Lower lobe of right lung (tissue), 2 donors: Measurements from ENCODE around the gene GPR160. TPM values are rescaled to one million over a fixed set of nuclear protein-coding genes. Genes with fewer than 3 reads are reported as not detected.

Experiments
- ATAC-seq, 2 donors: fragments of 200-7000 bp; cut with Tn5 transposase; one replicate each; pipeline ENCODE4 v1.9.1; 2020 to 2022; ENCODE audit warnings: mild to moderate bottlenecking in 2 of 2, moderate library complexity in 2 of 2
- DNase-seq: peaks from one replicate; pipeline ENCODE4 v3.0.0-alpha.2; 2020
- H3K27ac ChIP-seq: fragments of 200-600 bp; one replicate; pipeline ENCODE4 v1.8.0; 2022
- H3K27me3 ChIP-seq: fragments of 200-600 bp; one replicate; pipeline ENCODE4 v1.8.0; 2022; ENCODE audit warnings: low read depth
- H3K36me3 ChIP-seq: fragments of 200-600 bp; one replicate; pipeline ENCODE4 v1.8.0; 2022; ENCODE audit warnings: mild to moderate bottlenecking
- H3K4me1 ChIP-seq: fragments of 200-600 bp; one replicate; pipeline ENCODE4 v1.8.0; 2022
- H3K4me3 ChIP-seq: fragments of 200-600 bp; one replicate; pipeline ENCODE4 v1.8.0; 2022; ENCODE audit warnings: mild to moderate bottlenecking
- H3K9me3 ChIP-seq: fragments of 200-600 bp; one replicate; pipeline ENCODE4 v1.8.0; 2022
- intact Hi-C: fragments of 100-400 bp; cut with DNase I; formaldehyde crosslinking; loops from one replicate; pipeline ENCODE4 v1.11.0; 2022
- total RNA-seq: library from RNA; stranded (reverse); fragmentation: NEBNext Ultra II Directional; extraction: Animal tissue kit (Norgen Biotek cat#: 25700); gene quantifications from one replicate; pipeline ENCODE4 v1.2.1, GENCODE V29; 2021
- TF ChIP-seq, protein P1 (sequence below): fragments of 200-600 bp; IDR thresholded peaks from one replicate; pipeline ENCODE4 v1.8.0; 2022; ENCODE audit warnings: antibody characterized with exemption, mild to moderate bottlenecking
- donor health status: DM: no; HTN: yes; CAD: no; lungs with severe emphysema.

The GPR160 gene
- total RNA-seq, 1 donor from 2014 or later, result 24.4 TPM

DNA sequence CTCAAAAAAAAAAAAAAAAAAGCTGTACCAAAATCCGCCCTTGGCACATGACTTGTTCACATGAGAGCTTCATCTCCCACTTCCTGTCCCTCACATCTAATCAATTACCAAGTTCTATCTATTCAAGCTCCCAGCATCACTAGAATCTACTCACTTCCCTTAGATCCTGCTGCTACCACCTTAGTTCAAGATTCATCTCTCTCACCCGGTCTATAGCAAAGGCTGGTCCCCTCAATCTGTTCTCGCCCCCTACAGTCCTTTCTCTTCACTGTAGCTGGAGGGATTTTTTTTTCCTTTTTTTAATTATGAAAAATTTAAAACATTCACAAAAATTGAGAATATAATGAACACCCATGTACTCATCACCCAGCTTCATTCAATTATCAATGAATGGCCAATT is 16.7 kb upstream of the GPR160 start:
- TF ChIP-seq, protein P1, sequence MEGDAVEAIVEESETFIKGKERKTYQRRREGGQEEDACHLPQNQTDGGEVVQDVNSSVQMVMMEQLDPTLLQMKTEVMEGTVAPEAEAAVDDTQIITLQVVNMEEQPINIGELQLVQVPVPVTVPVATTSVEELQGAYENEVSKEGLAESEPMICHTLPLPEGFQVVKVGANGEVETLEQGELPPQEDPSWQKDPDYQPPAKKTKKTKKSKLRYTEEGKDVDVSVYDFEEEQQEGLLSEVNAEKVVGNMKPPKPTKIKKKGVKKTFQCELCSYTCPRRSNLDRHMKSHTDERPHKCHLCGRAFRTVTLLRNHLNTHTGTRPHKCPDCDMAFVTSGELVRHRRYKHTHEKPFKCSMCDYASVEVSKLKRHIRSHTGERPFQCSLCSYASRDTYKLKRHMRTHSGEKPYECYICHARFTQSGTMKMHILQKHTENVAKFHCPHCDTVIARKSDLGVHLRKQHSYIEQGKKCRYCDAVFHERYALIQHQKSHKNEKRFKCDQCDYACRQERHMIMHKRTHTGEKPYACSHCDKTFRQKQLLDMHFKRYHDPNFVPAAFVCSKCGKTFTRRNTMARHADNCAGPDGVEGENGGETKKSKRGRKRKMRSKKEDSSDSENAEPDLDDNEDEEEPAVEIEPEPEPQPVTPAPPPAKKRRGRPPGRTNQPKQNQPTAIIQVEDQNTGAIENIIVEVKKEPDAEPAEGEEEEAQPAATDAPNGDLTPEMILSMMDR, result no peak
- DNase-seq (no peak), ATAC-seq (no peak)
- Histone ChIP-seq H3K36me3 (no peaks in the 10 kb centered on the region), H3K9me3 (no peaks in the 10 kb centered on the region), H3K27me3 (no peaks in the 10 kb centered on the region), H3K27ac (no peak overlapping the region), H3K4me3 (no peak overlapping the region), H3K4me1 (no peaks in the 10 kb centered on the region)
- intact Hi-C loops, result no loop called here

DNA sequence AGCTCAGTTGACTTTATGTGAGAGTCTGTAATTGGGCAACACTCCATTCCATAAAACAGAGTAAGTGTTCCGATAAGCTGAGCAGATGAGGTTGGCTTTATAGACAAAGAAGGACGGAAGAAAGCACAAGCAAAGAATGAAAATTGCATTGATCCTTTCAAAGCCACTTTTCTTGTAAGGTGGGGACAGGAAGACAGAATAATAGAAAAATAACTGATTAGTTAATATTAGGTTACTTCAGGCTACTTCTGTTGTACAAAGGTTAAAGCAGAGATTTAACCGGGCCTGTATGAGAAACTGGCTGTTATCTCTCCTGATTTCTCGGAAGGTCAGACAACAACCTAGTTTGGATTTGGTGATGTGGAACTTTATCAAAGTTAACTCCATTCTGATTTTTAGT is 15.5 kb upstream of the GPR160 start:
- TF ChIP-seq, protein P1, result no peak
- intact Hi-C loops, result no loop called here

DNA sequence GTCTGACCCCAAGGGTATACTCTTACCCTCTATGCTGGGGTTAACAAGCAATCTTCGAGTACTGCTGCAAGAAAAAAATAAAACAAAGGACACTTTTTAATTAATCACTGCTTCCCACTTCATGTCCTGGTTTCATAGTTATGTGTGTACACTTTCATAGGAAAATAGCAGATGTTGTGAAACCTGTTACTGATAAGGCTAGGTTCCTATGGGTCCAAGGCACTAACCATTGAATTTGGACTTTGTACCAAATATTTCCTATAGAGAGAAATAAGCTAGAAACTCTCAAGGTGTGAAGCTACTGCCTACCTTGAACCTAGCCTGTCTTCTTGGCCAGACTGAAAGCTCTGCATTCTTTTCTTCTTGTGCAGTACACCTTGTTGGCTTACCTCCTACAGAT is 14.6 kb upstream of the GPR160 start:
- ATAC-seq (no peak), DNase-seq (no peak)
- Histone ChIP-seq H3K27me3 (no peaks in the 10 kb centered on the region), H3K4me1 (no peaks in the 10 kb centered on the region), H3K36me3 (no peaks in the 10 kb centered on the region), H3K27ac (no peak overlapping the region), H3K9me3 (no peaks in the 10 kb centered on the region), H3K4me3 (no peak overlapping the region)
- TF ChIP-seq, protein P1, result no peak
- intact Hi-C loops, result no loop called here

More for the DNA sequence above, 15.5 kb upstream of the GPR160 start:
- Histone ChIP-seq H3K36me3 (no peaks in the 10 kb centered on the region), H3K4me1 (no peaks in the 10 kb centered on the region), H3K9me3 (no peaks in the 10 kb centered on the region), H3K4me3 (no peak overlapping the region), H3K27me3 (no peaks in the 10 kb centered on the region), H3K27ac (no peak overlapping the region)
- DNase-seq (no peak), ATAC-seq (no peak)

DNA sequence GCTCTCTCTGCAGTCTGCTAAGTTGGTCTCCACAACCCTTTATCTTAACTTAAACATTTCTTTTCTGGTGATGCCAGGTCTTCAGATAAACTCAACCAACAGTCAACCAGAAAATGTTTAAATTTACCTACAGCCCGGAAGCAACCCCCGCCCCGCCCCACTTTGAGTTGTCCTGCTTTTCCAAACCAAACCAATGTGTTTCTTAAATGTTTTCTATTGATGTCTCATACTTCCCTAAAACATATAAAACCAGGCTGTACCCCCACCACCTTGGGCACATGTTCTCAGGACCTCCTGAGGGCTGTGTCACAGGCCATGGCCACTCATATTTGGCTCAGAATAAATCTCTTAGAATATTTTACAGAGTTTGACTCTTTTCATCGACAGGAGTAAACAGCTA is 13.2 kb upstream of the GPR160 start:
- no peak for DNase-seq
- TF ChIP-seq, protein P1, result no peak
- intact Hi-C loops, result no loop called here
- H3K27me3 ChIP-seq, result no peaks in the 10 kb centered on the region
- H3K27ac ChIP-seq, result no peak overlapping the region
- no peaks in the 10 kb centered on the region for H3K36me3 ChIP-seq
- H3K9me3 ChIP-seq, result no peaks in the 10 kb centered on the region
- ATAC-seq, result no peak
- no peak overlapping the region for H3K4me3 ChIP-seq
- no peaks in the 10 kb centered on the region for H3K4me1 ChIP-seq

GRCh38 chr3:170027233-170028102 is 10.3 kb upstream of the GPR160 start:
- Histone ChIP-seq H3K27me3 (no peaks in the 10 kb centered on the region), H3K36me3 (no peaks in the 10 kb centered on the region), H3K4me1 (no peaks in the 10 kb centered on the region), H3K4me3 (no peak overlapping the region), H3K27ac (no peak overlapping the region), H3K9me3 (no peaks in the 10 kb centered on the region)
- intact Hi-C loops, result no loop called here
- TF ChIP-seq, protein P1, result no peak
- ATAC-seq, result no peak
- DNase-seq, result no peak
